Measurements from ENCODE around the gene SMCO4.
"Not testable (repeated sequence)": the region's sequence is repeated elsewhere in the genome, so short reads cannot be mapped to it uniquely, and the experiment has no call there.

SMCO4 gene

DNA sequence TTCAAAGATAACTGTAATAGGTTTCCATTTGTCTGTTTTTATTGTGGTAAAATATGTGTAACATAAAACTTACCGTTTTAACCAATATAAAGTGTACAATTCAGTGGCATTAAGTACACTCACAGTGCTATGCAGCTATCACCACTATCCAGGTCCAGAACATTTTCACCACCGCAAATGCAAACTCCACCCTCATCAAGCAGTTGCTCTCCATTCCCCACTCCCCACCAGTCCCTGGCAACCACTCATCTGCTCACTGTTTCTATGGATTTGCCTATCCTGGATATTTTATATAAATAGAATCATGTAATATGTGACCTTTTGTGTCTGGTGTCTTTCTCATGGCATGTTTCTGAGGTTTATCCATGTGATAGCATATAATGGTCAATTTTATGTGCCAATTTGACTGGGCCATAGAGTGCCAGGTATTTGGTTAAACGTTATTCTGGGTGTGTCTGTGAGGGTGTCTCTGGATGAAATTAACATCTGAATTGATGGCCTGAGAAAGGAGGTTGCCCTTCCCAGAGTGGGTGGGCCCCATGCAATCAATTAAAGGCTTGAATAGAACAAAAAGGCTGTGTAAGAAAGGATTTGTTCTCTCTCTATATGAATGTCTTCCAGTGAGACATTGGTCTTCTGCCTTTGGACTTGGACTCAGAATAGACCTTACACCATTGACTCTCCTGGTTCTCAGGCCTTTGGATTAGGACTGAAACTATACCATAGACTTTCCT lies 17.2 kb upstream of the SMCO4 start:
- DNase-seq (ENCODE audit: low spot score) = no peak

DNA sequence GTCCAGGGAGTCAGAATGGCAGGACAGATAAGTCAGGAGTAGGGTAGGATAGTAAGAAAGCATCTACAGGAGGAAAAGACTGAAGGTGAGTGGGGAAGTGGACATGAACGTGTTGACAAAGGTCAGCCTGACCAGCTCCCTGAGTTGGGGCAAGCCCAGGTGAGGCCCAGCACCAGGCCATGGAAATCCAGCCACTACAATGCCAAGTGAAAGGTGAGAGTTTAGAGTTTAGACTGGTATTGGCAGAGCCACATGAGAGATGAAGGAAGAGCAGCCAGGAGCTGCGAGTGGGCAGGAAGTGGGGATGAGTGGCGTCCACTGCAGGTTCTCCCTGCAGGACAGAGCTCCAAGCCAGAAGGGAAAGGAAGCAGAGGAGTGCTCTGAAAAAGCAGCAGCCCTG lies 16.5 kb upstream of the SMCO4 start:
- DNase-seq (ENCODE audit: low spot score) = no peak

DNA sequence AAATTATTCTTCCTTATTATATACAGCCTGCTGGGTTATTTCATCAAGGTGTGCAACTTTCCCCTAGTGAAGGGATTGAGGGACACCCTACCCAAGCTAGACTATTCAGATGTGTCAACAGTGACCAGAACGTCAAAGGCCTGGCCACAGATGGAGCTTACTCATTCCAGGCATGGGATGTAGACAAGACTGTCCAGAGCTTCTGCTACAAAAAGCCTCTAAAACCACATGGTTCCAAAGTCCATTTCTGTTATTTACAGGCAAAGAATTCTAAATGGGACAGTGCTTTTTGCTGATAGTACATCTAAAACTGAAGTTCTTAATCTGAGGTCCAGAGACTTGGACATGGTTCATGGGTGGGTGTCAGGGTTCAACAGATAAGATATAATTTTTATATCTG lies 9.7 kb upstream of the SMCO4 start:
- DNase-seq (ENCODE audit: low spot score) = no peak

DNA sequence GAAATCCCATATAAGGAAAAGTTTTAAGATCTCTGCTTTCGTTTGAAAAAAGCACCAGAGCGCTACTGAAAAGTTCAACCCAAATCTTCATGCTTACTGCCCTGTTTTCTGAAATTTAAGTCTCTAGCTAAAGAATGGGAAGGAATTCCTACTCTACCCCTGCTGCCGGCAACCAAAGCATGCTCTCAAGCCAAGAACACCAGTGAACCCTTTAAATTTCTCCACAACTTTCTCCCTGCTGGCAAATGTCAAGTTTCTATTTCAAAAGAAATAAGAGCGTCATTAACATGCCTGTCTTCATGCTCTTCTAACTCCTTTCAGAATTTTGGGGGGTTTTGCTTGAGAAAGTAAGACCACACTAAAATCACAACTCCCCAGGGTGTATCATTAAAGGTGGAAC lies 6.8 kb upstream of the SMCO4 start:
- DNase-seq (ENCODE audit: low spot score) = no peak

DNA sequence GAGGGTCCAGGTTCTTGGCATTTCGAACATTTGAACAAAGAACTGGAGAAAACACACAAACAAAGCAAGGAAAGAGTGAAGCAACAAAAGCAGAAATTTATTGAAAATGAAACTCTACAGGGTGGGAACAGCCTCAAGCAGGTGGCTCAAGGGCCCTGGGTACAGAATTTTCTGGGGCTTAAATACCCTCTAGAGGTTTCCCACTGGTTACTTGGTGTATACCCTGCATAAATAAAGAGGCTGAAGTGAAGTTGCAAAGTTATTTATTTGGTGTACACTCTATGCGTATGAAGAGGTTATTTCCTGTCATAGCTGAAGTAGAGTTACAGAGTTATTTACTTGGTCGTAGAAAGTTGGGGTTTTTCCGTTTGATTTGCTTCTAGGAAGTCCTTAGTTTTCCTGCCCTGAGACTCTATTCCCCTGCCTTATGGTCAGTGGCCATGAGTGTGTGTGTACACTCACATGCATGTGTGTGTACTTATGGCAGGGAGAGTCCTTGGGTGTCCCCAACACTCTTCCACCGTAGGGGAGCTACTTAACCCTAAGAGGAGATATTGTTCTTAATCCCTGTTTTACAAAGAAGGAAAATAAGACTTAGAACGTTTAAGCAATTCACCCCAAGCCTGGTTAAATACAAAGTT lies 5.6 kb upstream of the SMCO4 start:
- DNase-seq (ENCODE audit: low spot score) = no peak

DNA sequence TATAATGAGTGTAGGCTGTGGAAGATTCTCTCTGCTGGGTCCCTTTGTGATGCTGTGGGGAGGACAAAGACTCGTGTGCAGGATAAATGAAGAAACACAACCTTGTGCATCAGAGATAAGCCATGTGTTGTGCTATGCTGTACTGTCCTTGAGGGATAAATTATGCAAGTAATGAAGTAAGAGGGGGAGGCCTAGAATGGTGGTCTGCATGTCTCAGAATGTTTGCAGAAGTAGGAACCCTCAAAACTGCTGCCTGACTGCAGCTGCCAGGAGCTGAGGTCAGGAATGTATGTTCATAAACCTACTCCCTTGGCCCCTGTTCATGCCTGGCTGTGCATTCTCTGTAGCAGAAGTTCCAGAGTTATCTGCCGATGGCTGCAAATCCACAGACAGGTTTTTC lies 4.6 kb upstream of the SMCO4 start:
- DNase-seq (ENCODE audit: low spot score) = no peak

DNA sequence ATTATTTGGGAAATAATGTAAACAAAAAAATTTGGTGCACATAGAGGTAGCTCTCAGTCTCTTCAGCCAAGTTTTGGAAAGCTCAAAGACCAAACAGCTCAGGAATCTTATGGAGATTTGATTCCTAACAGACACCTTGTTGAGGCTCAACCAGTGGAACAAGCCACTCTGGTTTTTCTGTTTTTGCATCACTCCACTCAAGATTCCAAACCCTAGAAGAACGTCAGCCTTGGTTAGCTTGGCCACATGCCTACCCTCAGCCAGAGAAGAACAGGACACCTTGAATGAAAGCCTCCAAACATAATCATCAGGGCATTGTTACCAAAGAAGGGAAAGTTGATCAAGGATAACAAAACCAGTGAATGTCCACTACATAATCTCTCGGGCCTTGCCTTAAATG lies 3.8 kb upstream of the SMCO4 start:
- DNase-seq (ENCODE audit: low spot score) = no peak

DNA sequence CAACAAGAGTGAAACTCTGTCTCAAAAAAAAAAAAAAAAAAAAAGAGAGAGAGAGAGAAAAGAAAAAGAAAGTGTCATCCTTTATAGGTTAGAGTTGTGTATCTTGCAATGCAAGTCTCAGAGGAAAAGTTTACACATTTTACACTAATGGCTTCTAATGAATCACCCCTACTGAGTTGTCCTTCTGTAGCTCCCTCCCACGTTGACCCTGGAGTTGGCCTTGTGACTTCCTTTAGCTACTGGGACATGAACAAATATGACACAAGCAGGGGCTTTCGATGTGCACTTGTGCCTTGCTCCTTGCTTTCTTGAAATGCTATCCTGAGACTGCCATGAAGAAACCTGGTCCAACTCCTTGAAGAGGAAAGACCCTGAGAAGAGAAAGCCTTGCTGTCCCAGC lies 2.4 kb upstream of the SMCO4 start:
- DNase-seq (ENCODE audit: low spot score) = no peak

DNA sequence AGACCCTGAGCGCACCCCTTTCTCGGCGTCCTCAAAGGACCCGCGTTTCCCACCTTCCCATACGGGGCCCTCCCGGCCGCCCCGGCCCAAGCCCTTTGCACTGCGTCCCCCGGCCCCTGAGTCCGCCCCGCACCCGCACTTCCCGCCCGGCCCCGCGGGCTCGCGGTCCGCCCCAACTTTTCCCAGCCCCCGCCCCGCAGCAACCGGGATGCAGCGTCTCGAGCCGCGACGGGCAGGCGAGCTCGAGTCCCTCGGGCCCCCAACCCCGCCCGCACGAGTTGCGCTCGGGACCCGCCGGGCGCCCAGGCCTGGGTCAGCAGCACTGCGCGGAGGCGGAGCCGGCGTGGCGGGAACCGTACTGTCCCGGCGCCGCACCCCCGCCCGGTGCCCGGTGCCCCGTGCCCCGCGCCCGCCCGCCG lies 371 bp downstream of the SMCO4 start:
- DNase-seq (ENCODE audit: low spot score) = no peak

DNA sequence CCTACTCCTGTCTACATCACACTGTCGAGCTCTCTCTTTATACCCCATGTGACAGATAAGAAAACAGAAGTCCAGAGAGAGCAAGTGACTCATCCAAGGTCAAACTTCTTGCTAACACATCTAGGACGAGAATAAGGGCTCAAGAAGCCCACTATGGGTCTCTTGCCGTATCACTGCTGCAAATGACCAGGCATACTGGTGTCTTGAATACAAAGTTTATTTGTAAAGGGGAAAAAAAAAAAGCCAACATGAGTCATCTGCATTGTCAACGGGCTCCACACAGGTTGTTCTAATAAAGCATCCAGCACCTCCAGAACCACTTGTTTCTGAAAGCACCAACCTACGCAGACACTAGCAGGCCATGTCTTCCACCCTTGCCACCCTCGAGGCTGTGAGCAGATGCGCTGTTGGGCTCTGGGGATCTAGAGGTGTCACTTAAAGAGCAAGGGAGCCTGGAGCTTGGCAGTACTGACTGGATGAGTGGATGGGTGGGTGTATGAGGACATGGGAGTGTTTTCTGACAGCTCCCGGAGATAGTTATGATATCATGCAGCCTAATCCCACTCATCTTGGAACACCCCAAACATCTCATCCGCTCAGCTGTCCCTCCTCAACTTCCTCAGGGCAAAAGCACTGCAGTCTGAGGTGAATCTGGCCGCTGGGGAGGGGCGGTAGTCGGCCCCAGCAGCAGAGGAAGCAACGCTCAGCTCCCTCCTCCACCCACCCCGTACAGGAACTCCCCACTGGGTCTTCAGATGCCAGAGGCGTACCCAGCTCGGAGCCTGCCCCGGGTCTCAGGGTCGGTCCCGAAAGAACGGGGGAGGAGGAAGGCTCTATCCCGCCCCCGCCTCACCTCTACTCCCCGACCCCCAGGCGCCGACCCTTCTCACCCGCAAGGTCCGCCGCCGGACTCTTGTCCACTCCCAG lies 1.0 kb downstream of the SMCO4 start:
- DNase-seq (ENCODE audit: low spot score) = no peak

DNA sequence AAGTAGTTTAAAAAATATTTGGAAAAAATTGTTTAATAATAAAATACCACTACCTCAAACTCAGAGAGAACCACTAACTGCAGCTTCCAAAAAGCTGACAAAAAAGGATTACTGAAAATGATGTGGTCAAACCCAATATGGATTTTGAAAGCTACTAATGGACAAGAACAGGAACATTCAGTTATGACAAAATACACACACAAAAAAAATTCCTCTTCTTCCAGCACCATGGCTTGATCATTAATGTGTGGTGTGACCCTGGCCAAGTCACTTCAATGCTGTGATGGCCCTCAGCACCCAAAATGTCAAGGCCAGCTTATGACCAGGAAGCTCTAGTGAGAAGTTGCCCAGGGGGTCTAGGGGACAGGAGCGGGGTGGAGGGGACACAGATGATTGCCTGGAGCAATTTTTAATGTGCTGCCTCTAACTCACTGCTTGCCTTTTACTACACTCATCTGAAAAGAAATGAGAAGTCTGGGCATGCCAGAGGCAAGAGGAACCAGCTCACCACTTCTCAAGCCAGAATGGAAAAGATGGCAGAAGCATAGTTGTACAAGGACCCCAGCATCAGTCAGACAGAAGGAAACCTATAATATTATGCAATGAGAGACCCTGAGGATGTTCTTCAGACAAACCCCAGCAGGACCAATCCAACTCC lies 2.2 kb downstream of the SMCO4 start:
- no peak for DNase-seq (ENCODE audit: low spot score)

DNA sequence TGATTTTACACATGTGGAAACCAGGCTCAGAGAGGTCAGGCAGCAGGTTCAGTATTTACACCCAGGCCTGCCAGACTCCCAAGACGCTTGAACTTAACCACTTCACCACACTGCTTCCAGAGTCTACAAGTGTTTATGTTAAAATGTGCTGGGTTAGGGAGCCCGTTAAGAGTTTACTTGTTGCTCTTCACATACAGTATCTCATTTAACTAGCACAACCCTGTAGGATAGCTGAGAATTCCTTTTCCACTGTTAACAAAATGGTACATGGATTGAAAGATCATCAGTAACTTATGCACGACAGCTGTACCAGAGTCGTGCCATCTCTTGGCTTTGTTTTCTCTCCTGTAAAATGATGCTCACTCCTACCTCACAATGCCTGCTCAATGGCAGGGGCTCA lies 2.9 kb downstream of the SMCO4 start:
- no peak for DNase-seq (ENCODE audit: low spot score)

DNA sequence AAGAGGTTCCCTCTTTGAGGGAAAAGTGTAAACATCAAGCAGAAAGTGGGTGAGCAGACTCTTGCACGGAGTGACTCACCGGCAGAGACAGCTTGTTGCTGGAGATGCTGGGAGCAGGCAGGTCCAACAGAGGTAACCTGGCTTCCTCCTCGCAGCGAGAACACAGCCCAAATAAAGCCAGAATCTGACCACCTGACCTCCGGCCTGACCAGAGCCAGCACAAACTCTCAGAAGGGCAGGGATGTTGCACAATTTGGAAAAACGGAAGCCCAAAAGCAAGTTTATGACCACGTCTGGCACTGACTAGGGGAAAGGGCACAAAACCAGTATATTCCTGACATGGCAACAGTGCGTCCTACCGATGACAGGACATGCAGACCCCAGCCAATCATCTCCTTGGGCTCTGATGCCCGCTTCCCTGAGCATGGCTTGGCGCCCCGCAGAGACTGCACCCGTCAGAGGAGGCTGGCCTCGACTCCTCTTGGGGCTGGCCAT lies 5.4 kb downstream of the SMCO4 start:
- DNase-seq (ENCODE audit: low spot score) = no peak

DNA sequence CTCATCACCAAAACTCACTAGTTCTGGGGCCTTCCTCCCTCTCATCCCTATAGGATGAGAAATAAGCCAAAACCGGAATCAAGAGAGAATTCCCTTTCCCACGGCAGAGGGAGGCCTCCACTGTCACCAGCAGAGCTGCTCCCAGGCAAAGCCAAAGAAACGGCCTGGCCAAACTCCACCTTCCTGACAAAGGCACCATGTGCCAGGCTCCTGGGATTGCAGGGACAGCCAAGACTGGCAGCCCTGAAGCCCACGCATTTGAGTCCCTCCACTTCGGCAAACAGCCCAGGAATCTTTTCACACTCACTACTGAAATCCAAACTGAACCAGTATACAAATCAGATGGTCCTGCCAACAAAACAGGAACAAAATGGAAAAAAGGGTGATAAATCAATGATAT lies 6.1 kb downstream of the SMCO4 start:
- DNase-seq (ENCODE audit: low spot score) = no peak

DNA sequence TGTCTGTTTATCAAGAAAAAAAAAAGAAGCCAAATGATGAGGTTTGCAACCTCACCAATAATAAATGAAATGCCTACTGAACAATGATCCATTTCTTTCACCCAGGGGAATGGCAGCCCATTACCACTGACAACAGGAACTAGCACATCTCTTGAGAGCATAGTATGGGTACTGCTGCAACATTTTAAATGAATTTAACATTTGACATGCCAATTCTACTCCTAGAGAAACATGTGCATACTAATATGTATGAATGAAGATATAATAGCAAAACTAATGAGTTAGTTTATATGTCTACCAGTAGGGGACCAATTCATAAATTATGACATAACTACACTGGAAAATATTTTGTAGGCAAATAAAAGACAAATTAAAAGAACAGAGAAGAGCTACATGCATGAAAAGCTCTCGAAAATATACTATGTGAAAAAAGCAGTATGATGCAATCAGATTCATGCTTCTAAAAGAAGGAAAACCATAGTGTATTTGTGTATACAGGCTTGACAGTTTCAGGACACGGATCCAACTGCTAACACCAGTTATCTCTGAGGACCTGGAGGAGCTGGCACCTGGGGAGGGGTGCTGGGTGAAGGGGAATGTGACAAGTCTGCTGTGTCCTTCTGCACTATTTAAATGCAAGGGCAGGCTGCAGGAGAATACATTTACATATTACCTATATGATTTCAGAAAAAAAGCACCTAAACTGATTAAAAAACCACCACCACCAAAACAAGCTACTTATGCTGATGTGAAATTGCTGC lies 6.9 kb downstream of the SMCO4 start:
- no peak for DNase-seq (ENCODE audit: low spot score)

DNA sequence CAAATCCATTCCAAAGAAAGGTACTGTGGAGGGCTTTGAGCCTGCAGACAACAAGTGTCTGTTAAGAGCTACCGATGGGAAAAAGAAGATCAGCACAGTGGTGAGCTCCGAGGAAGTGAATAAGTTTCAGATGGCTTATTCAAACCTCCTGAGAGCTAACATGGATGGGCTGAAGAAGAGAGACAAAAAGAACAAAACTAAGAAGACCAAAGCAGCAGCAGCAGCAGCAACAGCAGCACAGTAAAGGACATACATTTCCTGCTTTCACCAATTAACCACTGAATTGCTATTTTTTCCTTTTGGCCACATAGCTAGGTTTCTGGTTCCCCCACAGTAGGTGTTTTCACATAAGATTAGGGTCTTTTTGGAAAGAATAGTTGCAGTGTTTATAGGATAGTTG lies 7.6 kb downstream of the SMCO4 start:
- not testable (repeated sequence) for DNase-seq (ENCODE audit: low spot score)

DNA sequence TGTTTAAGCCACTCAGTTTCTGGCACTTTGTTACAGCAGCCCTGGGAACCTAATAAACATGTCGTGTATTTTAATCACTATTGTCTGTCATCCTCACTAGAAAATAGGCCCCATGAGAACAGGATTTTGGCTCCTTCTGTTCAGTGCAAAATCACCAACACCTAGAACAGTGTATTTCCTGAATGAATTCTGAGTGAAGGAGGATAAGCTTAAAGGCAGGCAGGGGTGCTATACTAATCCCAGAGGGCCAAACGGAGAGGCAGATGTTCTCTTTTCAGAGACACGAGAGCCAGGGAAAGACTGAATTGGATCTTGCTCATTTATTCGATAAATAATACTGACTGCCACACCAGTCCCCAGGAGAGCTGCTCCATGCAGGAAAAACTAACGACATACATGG lies 10.4 kb downstream of the SMCO4 start:
- DNase-seq (ENCODE audit: low spot score) = no peak

DNA sequence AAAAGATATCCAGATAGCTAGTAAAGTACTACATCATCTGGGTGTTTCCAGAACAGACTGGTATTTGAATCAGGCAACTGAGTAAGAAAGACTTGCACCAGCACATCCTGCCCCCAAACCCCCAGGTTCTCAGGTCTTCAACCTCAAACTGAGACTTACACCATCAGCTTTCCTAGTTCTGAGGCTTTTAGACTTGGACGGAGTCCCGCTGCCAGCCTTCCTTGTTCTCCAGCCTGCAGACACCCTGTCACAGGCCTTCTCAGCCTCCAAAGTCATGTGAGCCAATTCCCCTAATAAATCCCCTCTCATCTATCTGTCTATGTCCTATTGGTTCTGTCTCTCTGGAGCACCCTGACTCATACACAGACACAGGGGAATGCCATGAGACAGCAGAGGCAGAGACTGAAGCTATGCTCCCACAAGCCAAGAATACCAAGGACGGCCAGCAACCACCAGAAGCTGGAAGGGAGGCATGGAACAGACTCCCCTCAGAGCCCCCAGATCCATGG lies 10.9 kb downstream of the SMCO4 start:
- no peak for DNase-seq (ENCODE audit: low spot score)

DNA sequence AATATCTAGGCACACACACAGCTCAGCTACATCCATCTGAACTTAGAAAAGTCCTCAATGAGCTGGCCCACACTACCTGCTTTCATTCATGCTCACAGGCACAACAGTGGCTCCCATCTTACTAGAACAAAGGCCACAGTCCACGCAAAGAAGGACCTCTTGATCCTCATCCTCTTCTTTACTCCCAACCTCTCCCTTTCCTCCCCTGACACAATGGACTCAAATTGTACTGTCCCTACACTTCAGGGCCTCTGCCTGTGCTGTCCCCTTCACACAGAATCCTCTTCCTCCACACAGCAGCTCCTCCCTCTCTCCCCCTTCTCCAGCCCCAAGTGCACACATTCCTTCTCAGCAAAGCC lies 12.7 kb downstream of the SMCO4 start:
- no peak for DNase-seq (ENCODE audit: low spot score)

DNA sequence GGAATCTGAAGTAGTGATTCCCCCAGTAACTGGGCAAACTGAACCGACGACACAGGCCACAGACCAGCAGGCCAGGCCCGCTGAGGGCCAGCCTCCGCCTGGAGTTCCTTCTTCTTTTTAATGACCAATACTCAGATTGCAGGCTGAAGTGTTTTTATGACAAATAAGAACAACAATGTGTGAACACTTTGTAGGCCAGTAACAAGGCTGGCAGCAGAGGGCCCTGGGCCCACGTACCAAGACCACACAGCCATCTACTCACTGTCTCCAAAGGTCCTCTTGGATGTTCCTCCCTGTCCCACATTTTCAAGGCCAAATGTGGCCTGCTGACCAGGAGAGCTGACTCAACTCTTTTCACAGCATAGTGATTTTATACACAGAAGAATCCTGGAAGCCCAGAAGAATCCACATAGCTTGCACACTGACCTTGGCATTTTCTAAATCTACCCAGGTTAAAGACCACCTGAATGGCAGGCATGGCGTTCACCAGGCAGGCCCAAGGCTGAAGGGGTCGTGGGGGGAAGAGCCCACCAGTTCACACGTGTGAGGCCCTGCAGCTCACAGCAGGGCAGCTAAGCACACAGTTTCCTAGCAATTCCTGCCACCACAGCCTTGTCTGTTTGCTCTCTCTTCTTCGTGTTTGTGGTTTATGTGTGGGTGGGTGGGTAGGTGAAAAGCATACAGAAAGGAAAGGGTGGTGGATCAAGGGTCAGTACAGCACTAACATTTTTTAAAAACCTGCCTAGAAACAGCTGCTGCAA lies 13.3 kb downstream of the SMCO4 start:
- no peak for DNase-seq (ENCODE audit: low spot score)

Data from left forelimb (tissue), 1 donor.